PFSK-1 (cell line): ENCODE results near the gene THY1.

Source experiments
- POLR2AphosphoS5 ChIP-seq: IDR thresholded peaks from 2 replicates; pipeline ENCODE4 v1.6.1; 2012; ENCODE audit warnings: low read depth, mild to moderate bottlenecking, control low read depth, low read length, moderate library complexity
- TAF1 ChIP-seq: IDR thresholded peaks from 2 replicates; pipeline ENCODE4 v1.6.1; 2012; ENCODE audit warnings: low read length, control low read depth, borderline replicate concordance; ENCODE audit not compliant: insufficient read depth
- TF ChIP-seq, protein P1 (sequence below), 2 experiments: IDR thresholded peaks; 2 replicates each; pipeline versions ENCODE4 v1.6.1 to v1.8.0; 2011 to 2012; ENCODE audit warnings: low read depth in 2 of 2, low read length in 2 of 2, control low read depth in 1 of 2, inconsistent platforms in 1 of 2, mild to moderate bottlenecking in 1 of 2, moderate library complexity in 1 of 2; ENCODE audit not compliant: insufficient read depth in 1 of 2

DNA sequence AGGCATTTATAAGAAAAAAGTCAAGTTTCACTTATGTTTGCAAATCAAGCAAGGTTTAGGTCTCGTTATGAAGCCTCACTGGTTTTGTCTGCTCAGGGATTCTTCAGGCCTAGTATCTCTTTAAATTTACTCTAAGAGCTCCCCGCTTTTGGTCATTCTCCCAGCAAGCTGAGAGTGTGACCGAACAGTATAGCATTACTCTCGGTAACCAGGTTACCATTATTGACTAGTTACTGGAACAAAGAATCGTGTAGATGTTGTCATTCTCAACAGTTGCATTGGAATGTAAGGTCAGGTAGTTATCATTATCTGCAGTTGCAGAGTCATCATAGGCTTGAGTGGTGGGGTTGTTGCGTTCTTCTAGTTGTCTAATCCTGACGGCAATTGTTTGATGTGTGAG, 31.7 kb downstream of the THY1 start:
- TF ChIP-seq, protein P1, sequence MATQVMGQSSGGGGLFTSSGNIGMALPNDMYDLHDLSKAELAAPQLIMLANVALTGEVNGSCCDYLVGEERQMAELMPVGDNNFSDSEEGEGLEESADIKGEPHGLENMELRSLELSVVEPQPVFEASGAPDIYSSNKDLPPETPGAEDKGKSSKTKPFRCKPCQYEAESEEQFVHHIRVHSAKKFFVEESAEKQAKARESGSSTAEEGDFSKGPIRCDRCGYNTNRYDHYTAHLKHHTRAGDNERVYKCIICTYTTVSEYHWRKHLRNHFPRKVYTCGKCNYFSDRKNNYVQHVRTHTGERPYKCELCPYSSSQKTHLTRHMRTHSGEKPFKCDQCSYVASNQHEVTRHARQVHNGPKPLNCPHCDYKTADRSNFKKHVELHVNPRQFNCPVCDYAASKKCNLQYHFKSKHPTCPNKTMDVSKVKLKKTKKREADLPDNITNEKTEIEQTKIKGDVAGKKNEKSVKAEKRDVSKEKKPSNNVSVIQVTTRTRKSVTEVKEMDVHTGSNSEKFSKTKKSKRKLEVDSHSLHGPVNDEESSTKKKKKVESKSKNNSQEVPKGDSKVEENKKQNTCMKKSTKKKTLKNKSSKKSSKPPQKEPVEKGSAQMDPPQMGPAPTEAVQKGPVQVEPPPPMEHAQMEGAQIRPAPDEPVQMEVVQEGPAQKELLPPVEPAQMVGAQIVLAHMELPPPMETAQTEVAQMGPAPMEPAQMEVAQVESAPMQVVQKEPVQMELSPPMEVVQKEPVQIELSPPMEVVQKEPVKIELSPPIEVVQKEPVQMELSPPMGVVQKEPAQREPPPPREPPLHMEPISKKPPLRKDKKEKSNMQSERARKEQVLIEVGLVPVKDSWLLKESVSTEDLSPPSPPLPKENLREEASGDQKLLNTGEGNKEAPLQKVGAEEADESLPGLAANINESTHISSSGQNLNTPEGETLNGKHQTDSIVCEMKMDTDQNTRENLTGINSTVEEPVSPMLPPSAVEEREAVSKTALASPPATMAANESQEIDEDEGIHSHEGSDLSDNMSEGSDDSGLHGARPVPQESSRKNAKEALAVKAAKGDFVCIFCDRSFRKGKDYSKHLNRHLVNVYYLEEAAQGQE (IDR thresholded peaks at IDR 0.05; ENCODE audit: insufficient read depth in 1 of 2, low read depth in 2 of 2, low read length in 2 of 2), result no peak
- TF ChIP-seq POLR2AphosphoS5, result no peak
- TF ChIP-seq TAF1, result no peak
